Posterior vena cava (tissue), 2 donors: Measurements from ENCODE around the gene MATN1. TPM values are rescaled to one million over a fixed set of nuclear protein-coding genes. Genes with fewer than 3 reads are reported as not detected.

Experiments
- DNase-seq: peaks from one replicate; pipeline ENCODE4 v3.0.0-alpha.2; 2020; ENCODE audit warnings: low spot score
- intact Hi-C, 2 donors: fragments of 100-400 bp; cut with DNase I; formaldehyde crosslinking; loops; one replicate each; pipeline versions ENCODE4 v1.14.1 to v1.14.2; 2022 to 2023
- total RNA-seq, 2 donors: library from RNA; stranded (reverse); fragmentation: NEBNext Ultra II Directional; extraction: Animal tissue kit (Norgen Biotek cat#: 25700); gene quantifications; one replicate each; pipeline ENCODE4 v1.2.1, GENCODE V29; 2021
- donor health status: DM: yes; HTN: yes; CAD: no.
- donor health status: DM: yes; HTN: yes; CAD: no.

The MATN1 gene
- total RNA-seq, 2 donors from 2014 or later: not detected

GRCh38 chr1:30724655-30725421, 1.5 kb upstream of the MATN1 start:
- intact Hi-C loops: loop anchor here (5.0 kb wide), 1 partner anchor 187 kb away; no protein-coding TSS in a partner anchor
- no peak for DNase-seq

- no peak for DNase-seq
- intact Hi-C loops: loop anchor here (5.0 kb wide), 1 partner anchor 188 kb away; no protein-coding TSS in a partner anchor
Observed at GRCh38 chr1:30724175-30724574, 790 bp upstream of the MATN1 start.

GRCh38 chr1:30721812-30722537, 1.4 kb downstream of the MATN1 start:
- no peak for DNase-seq
- intact Hi-C loops: loop anchor here (5.0 kb wide), 1 partner anchor 190 kb away; no protein-coding TSS in a partner anchor

GRCh38 chr1:30721341-30721793, 2.0 kb downstream of the MATN1 start:
- intact Hi-C loops: loop anchor here (5.0 kb wide), 1 partner anchor 191 kb away; no protein-coding TSS in a partner anchor
- no peak for DNase-seq

- no peak for DNase-seq
- intact Hi-C loops: loop anchor here (5.0 kb wide), 1 partner anchor 192 kb away; no protein-coding TSS in a partner anchor
Observed at GRCh38 chr1:30720271-30721223, 2.8 kb downstream of the MATN1 start.

- intact Hi-C loops: loop anchor here (1.0 to 5.0 kb wide), 3 partner anchors 60 to 193 kb away; no protein-coding TSS in a partner anchor
- no peak for DNase-seq
Observed at GRCh38 chr1:30719406-30720270, 3.7 kb downstream of the MATN1 start.

GRCh38 chr1:30718636-30719405, 4.6 kb downstream of the MATN1 start:
- DNase-seq: peak; percentile 95
- intact Hi-C loops: loop anchor here (1.0 kb wide), 2 partner anchors 60 to 61 kb away; no protein-coding TSS in a partner anchor

- intact Hi-C loops: no loop called here
Observed at GRCh38 chr1:30718091-30718635, 5.2 kb downstream of the MATN1 start.

GRCh38 chr1:30716646-30717045, 6.7 kb downstream of the MATN1 start:
- intact Hi-C loops: no loop called here
- DNase-seq: no peak

More at GRCh38 chr1:30718091-30718635, 5.2 kb downstream of the MATN1 start:
- DNase-seq: peak; percentile 100

GRCh38 chr1:30715886-30716285, 7.5 kb downstream of the MATN1 start:
- intact Hi-C loops: no loop called here
- DNase-seq: no peak

- intact Hi-C loops: no loop called here
- DNase-seq: no peak
Observed at GRCh38 chr1:30715216-30715615, 8.2 kb downstream of the MATN1 start.

- intact Hi-C loops: no loop called here
- no peak for DNase-seq
Observed at GRCh38 chr1:30714536-30715090, 8.8 kb downstream of the MATN1 start.

GRCh38 chr1:30714025-30714424, 9.4 kb downstream of the MATN1 start:
- intact Hi-C loops: no loop called here
- DNase-seq: no peak

GRCh38 chr1:30713311-30713710, 10.1 kb downstream of the MATN1 start:
- intact Hi-C loops: no loop called here
- DNase-seq: no peak

GRCh38 chr1:30712583-30712982, 10.8 kb downstream of the MATN1 start:
- no peak for DNase-seq
- intact Hi-C loops: no loop called here

GRCh38 chr1:30710407-30710806, 13.0 kb downstream of the MATN1 start:
- DNase-seq: no peak
- intact Hi-C loops: no loop called here

GRCh38 chr1:30708361-30708728, 15.0 kb downstream of the MATN1 start:
- intact Hi-C loops: loop anchor here (5.0 to 10.0 kb wide), 4 partner anchors 334 to 1474 kb away; partner anchors contain the start of genes PTPRU (in 2 of the 2) and MECR (in 1 of the 2)

More at GRCh38 chr1:30708361-30708728, 15.0 kb downstream of the MATN1 start:
- no peak for DNase-seq
